NCI-H2107 treated with DMSO at 0.1 percent for 48 hours (cell line): ENCODE data around the gene ATP11A.

Experiments
- DNase-seq: peaks from one replicate; lab custom pipeline; 2025; ENCODE audit not compliant: unreplicated experiment; lab: John Stamatoyannopoulos, UW

Gene ATP11A

GRCh38 chr13:112810608-112811007, 120.8 kb downstream of the ATP11A start:
- no peak for DNase-seq

- no peak for DNase-seq
These were observed 122.6 kb downstream of the ATP11A start for GRCh38 chr13:112812306-112813055.

- no peak for DNase-seq
These were observed 123.7 kb downstream of the ATP11A start for GRCh38 chr13:112813552-112813951.

GRCh38 chr13:112814905-112815585, 125.2 kb downstream of the ATP11A start:
- DNase-seq, result no peak

GRCh38 chr13:112815871-112816270, 126.0 kb downstream of the ATP11A start:
- no peak for DNase-seq

- DNase-seq, result no peak
These were observed 128.3 kb downstream of the ATP11A start for GRCh38 chr13:112818040-112818697.

- DNase-seq, result no peak
These were observed 128.8 kb downstream of the ATP11A start for GRCh38 chr13:112818698-112819045.

- DNase-seq, result no peak
These were observed 129.3 kb downstream of the ATP11A start for GRCh38 chr13:112819111-112819510.

- DNase-seq, result no peak
These were observed 130.0 kb downstream of the ATP11A start for GRCh38 chr13:112819816-112820215.

GRCh38 chr13:112820318-112820717, 130.5 kb downstream of the ATP11A start:
- DNase-seq, result no peak

GRCh38 chr13:112821340-112822055, 131.7 kb downstream of the ATP11A start:
- DNase-seq, result no peak

GRCh38 chr13:112822851-112823250, 133.0 kb downstream of the ATP11A start:
- no peak for DNase-seq

GRCh38 chr13:112824429-112824828, 134.6 kb downstream of the ATP11A start:
- DNase-seq, result no peak

- DNase-seq, result no peak
These were observed 135.2 kb downstream of the ATP11A start for GRCh38 chr13:112825071-112825470.

- DNase-seq, result no peak
These were observed 136.0 kb downstream of the ATP11A start for GRCh38 chr13:112825875-112826274.

- DNase-seq, result no peak
These were observed 136.7 kb downstream of the ATP11A start for GRCh38 chr13:112826565-112826964.

- no peak for DNase-seq
These were observed 138.4 kb downstream of the ATP11A start for GRCh38 chr13:112828082-112828699.

GRCh38 chr13:112828756-112829155, 138.9 kb downstream of the ATP11A start:
- DNase-seq, result no peak

- DNase-seq, result no peak
These were observed 141.4 kb downstream of the ATP11A start for GRCh38 chr13:112831196-112831595.

GRCh38 chr13:112831801-112832200, 142.0 kb downstream of the ATP11A start:
- no peak for DNase-seq

GRCh38 chr13:112832811-112833210, 143.0 kb downstream of the ATP11A start:
- DNase-seq, result no peak
